ENCODE measurements around the gene EXOG.

Gene EXOG

GRCh38 chr3:38573111-38573510 is 77.0 kb downstream of the EXOG start:
- no peak for ATAC-seq
- TF ChIP-seq ZNF70 (CRISPR knock-in tag; IDR thresholded peaks at IDR 0.05) (no peak), ZFP30 (CRISPR knock-in tag; IDR thresholded peaks at IDR 0.05) (no peak), RARB (CRISPR knock-in tag; IDR thresholded peaks at IDR 0.05) (no peak), ARNTL (CRISPR knock-in tag; IDR thresholded peaks at IDR 0.05; ENCODE audit: borderline replicate concordance, low read depth) (no peak), TSHZ2 (CRISPR knock-in tag; IDR thresholded peaks at IDR 0.05) (no peak), CREB5 (CRISPR knock-in tag; IDR thresholded peaks at IDR 0.05; ENCODE audit: low read depth) (no peak), PATZ1 (CRISPR knock-in tag; IDR thresholded peaks at IDR 0.05; ENCODE audit: borderline replicate concordance) (no peak), PPARA (CRISPR knock-in tag; IDR thresholded peaks at IDR 0.05; ENCODE audit: borderline replicate concordance) (no peak), CSDC2 (CRISPR knock-in tag; IDR thresholded peaks at IDR 0.05) (no peak), OSR1 (CRISPR knock-in tag; IDR thresholded peaks at IDR 0.05) (no peak), GLIS3 (CRISPR knock-in tag; IDR thresholded peaks at IDR 0.05) (no peak), ZC3H10 (CRISPR knock-in tag; IDR thresholded peaks at IDR 0.05) (no peak), ZFP3 (CRISPR knock-in tag; IDR thresholded peaks at IDR 0.05) (no peak), TOX (CRISPR knock-in tag; IDR thresholded peaks at IDR 0.05; ENCODE audit: borderline replicate concordance) (no peak), BACH2 (CRISPR knock-in tag; IDR thresholded peaks at IDR 0.05; ENCODE audit: borderline replicate concordance) (no peak), ESRRG (CRISPR knock-in tag; IDR thresholded peaks at IDR 0.05) (no peak)
- TF ChIP-seq, protein P1, sequence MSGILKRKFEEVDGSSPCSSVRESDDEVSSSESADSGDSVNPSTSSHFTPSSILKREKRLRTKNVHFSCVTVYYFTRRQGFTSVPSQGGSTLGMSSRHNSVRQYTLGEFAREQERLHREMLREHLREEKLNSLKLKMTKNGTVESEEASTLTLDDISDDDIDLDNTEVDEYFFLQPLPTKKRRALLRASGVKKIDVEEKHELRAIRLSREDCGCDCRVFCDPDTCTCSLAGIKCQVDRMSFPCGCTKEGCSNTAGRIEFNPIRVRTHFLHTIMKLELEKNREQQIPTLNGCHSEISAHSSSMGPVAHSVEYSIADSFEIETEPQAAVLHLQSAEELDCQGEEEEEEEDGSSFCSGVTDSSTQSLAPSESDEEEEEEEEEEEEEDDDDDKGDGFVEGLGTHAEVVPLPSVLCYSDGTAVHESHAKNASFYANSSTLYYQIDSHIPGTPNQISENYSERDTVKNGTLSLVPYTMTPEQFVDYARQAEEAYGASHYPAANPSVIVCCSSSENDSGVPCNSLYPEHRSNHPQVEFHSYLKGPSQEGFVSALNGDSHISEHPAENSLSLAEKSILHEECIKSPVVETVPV (CRISPR knock-in tag; IDR thresholded peaks at IDR 0.05), result no peak

GRCh38 chr3:38573556-38573955 is 77.4 kb downstream of the EXOG start:
- no peak for TF ChIP-seq TSHZ2 (CRISPR knock-in tag; IDR thresholded peaks at IDR 0.05)
- TF ChIP-seq PATZ1 (CRISPR knock-in tag; IDR thresholded peaks at IDR 0.05; ENCODE audit: borderline replicate concordance), result no peak
- no peak for TF ChIP-seq ZC3H10 (CRISPR knock-in tag; IDR thresholded peaks at IDR 0.05)
- no peak for TF ChIP-seq CREB5 (CRISPR knock-in tag; IDR thresholded peaks at IDR 0.05; ENCODE audit: low read depth)
- no peak for TF ChIP-seq OSR1 (CRISPR knock-in tag; IDR thresholded peaks at IDR 0.05)
- TF ChIP-seq ZFP30 (CRISPR knock-in tag; IDR thresholded peaks at IDR 0.05), result no peak
- TF ChIP-seq GLIS3 (CRISPR knock-in tag; IDR thresholded peaks at IDR 0.05), result no peak
- TF ChIP-seq, protein P1 (CRISPR knock-in tag; IDR thresholded peaks at IDR 0.05), result no peak
- TF ChIP-seq ZNF565 (CRISPR knock-in tag; conservative IDR thresholded peaks at IDR 0.05; ENCODE audit: low read depth), result no peak
- TF ChIP-seq, protein P2, sequence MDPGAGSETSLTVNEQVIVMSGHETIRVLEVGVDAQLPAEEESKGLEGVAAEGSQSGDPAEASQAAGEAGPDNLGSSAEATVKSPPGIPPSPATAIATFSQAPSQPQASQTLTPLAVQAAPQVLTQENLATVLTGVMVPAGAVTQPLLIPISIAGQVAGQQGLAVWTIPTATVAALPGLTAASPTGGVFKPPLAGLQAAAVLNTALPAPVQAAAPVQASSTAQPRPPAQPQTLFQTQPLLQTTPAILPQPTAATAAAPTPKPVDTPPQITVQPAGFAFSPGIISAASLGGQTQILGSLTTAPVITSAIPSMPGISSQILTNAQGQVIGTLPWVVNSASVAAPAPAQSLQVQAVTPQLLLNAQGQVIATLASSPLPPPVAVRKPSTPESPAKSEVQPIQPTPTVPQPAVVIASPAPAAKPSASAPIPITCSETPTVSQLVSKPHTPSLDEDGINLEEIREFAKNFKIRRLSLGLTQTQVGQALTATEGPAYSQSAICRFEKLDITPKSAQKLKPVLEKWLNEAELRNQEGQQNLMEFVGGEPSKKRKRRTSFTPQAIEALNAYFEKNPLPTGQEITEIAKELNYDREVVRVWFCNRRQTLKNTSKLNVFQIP (CRISPR knock-in tag; IDR thresholded peaks at IDR 0.05; ENCODE audit: borderline replicate concordance, low read depth), result no peak
- TF ChIP-seq ESRRG (CRISPR knock-in tag; IDR thresholded peaks at IDR 0.05), result no peak
- no peak for TF ChIP-seq TCF4 (CRISPR knock-in tag; IDR thresholded peaks at IDR 0.05; ENCODE audit: borderline replicate concordance)
- TF ChIP-seq TOX (CRISPR knock-in tag; IDR thresholded peaks at IDR 0.05; ENCODE audit: borderline replicate concordance), result no peak
- TF ChIP-seq CSDC2 (CRISPR knock-in tag; IDR thresholded peaks at IDR 0.05), result no peak
- TF ChIP-seq ZNF70 (CRISPR knock-in tag; IDR thresholded peaks at IDR 0.05), result no peak
- no peak for TF ChIP-seq ARNTL (CRISPR knock-in tag; IDR thresholded peaks at IDR 0.05; ENCODE audit: borderline replicate concordance, low read depth)
- no peak for ATAC-seq

Data from SK-N-SH treated with all-trans-retinoic acid at 6 μM for 48 hours (cell line).